SK-MEL-5 (cell line): ENCODE measurements around the gene ZNF407. TPM values are rescaled to one million over a fixed set of nuclear protein-coding genes. Genes with fewer than 3 reads are reported as not detected.

Source experiments
- DNase-seq: peaks from one replicate; pipeline ENCODE4 v3.0.0-alpha.2; 2016; ENCODE audit warnings: low read depth, low spot score
- in situ Hi-C: cut with HindIII; loops from 2 replicates; pipeline ENCODE4 v1.10.0; 2016; ENCODE audit warnings: low sequenced_read_pairs, high pct_unique_total_duplicates, low pct_unique_long_range_greater_than_20kb
- total RNA-seq: library from RNA; depleted of rRNA; stranded (reverse); fragments of >200 nt; shearing (Covaris generic); gene quantifications from 2 replicates; pipeline ENCODE4 v1.2.3, GENCODE V29; 2014

Gene ZNF407
- total RNA-seq, 1 experiment from 2014 or later: 9.1 TPM

DNA sequence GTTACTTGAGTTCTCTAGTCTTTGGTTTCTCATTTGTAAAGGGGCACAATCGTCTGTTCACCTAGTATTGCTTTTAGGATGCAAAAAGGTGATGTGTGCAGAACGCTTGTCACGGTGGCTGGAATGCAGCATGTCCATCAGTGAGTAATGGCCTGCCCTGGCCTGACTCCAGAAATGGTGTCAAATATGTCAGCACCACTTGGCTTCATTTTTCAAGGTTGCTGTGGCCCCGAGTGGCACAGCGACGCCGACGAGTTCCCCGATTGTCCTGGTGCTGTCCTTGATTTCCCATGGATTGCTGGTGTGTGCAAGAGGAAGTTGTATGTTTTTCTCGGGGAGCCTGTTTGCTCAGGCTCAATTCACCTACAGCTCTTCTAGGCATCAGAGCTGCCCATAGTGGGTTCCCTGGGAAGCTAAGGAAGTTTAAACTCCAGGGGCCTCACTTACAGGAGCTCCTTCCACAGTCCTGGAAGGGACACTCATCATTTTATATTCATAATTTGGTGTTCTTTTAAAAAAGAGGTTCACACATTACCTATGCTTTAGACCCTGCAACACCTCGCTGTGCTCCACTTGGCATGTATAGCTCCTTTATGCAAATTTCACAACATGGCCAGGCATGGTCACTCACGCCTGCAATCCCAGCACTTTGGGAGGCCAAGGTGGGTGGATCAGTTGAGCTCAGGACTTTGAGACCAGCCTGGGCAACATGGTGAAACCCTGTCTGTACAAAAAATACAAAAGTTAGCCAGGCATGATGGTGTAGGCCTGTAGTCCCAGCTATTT is 25.6 kb upstream of the ZNF407 start:
- no peak for DNase-seq
- in situ Hi-C loops: no loop called here

- DNase-seq: no peak
- in situ Hi-C loops: no loop called here
Measured at GRCh38 chr18:74573053-74573452, 24.6 kb upstream of the ZNF407 start.

GRCh38 chr18:74574916-74575315 is 22.8 kb upstream of the ZNF407 start:
- in situ Hi-C loops: no loop called here
- no peak for DNase-seq

DNA sequence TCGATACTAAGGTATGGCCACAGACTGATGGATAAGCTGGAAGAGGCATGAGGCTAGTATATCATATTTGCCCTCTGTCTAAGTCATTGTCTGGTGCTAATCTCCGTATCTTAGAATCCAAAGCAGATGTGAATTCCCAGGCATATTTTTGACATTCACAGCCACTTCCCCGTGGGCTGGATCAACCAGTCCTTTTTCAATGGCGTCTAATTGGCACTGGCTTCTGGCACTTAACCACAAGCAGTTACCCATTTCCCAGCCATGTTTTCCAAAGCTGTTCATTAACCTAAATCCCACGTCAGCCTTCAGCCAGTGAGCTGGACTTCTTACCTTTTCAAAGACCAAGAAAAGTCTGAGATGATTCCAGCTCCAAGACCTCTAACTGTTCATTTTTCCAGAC is 20.7 kb upstream of the ZNF407 start:
- in situ Hi-C loops: no loop called here
- no peak for DNase-seq

DNA sequence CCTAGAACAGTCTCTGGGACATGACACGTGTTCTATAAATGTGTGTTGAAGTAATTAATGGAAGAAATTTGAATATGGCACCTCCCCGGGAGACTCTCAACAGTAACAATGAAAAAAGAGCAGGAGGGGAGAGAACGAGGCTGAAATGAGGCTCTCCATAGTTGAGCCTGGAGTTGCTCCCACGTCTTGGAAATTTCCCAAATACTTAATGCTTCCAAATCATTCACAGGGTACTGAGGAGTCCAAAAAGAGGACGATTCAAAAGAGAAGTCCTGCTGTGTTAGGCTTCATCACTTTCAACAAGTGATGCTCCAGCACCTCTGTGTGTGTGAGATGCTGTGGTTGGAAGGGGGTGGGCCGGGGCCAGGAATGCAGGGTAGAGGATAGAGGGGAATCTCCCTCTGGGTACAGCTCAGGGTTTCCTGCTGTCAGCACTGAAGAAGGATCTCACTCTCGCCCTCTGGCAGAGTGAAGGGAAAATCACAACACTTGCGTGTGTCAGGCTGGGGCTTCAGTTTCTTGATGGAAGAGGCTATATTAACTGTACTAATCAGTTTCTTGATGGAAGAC is 18.1 kb upstream of the ZNF407 start:
- no peak for DNase-seq
- in situ Hi-C loops: no loop called here

DNA sequence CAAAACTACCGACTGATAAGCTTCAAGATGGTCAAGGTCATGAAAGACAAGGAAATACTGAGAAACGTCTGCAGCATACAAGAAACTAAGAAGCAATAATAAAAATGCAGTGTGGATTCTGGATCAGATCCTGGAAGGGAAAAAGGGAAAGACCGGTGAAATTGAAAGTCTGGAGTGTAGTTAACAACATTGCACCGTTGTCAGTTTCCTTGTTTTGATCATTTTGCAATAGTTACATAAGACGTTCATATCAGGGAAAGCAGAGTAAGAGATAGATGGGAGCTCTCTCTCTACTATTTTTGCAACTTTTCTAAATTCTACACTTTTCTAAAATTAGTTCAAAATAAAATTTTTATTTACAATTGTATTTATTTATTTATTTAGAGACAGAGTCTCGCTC is 15.0 kb upstream of the ZNF407 start:
- in situ Hi-C loops: no loop called here
- no peak for DNase-seq

- DNase-seq: no peak
- in situ Hi-C loops: no loop called here
Measured at GRCh38 chr18:74587441-74587840, 10.2 kb upstream of the ZNF407 start.

DNA sequence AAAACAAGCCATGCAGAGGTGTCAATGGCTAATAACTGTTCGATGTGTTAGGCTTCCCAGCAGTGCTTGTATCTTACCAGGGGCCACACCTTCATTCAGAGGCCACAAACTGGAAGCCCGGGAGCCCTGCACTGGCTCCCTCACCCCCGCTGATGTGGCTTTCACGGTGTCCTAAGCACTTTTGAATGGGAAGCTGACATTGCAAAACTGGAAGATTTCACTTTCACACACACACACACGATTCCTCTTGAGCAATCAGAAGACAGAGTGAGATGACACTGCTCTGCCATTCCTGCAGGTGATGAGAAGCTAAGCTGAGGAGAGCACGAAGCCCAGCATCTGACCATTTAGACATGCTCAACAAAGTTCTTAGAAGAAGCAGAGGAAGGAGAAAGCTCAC is 8.6 kb upstream of the ZNF407 start:
- in situ Hi-C loops: no loop called here
- no peak for DNase-seq

GRCh38 chr18:74589811-74590210 is 7.9 kb upstream of the ZNF407 start:
- no peak for DNase-seq
- in situ Hi-C loops: no loop called here

GRCh38 chr18:74590671-74591070 is 7.0 kb upstream of the ZNF407 start:
- DNase-seq: no peak
- in situ Hi-C loops: no loop called here

- in situ Hi-C loops: no loop called here
- no peak for DNase-seq
Measured at GRCh38 chr18:74595431-74595830, 2.2 kb upstream of the ZNF407 start.

GRCh38 chr18:74597034-74597661 is 522 bp upstream of the ZNF407 start:
- in situ Hi-C loops: no loop called here

DNA sequence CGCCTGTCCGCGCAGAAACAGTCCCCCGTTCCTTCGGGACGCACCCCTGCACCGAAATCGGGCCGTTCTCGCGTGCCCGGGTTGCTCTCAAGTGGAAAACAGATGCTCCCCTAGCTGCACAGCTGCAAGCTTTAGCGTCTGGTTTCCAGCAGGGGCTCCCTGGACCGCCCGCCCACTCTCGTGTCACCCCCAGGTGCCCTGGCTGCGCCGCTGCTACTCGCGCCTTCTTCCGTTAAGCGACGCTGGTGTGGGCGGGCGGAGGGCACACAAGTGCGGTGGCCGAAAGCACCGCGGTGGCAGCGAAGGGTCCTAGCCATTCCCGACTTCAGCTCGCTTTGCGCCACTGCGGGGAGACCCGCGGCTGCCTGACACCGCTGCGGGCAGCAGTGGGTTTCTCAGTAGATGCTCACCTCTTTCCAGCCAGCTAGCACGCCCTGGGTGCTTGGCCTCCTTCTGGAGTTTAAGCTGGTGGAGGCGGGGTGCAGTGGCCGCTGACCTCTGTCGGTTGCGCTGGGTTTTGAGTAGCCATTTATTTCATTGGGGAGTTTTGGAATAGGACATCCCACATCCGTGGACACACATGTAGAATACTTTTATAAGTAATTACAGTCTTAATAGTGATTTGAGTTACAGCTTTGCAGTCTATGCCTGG is 806 bp downstream of the ZNF407 start:
- in situ Hi-C loops: no loop called here
- DNase-seq: peak; percentile 46

More at GRCh38 chr18:74597034-74597661, 522 bp upstream of the ZNF407 start:
- no peak for DNase-seq

- in situ Hi-C loops: no loop called here
- DNase-seq: peak; percentile 28
Measured at GRCh38 chr18:74604361-74604760, 6.7 kb downstream of the ZNF407 start.

- no peak for DNase-seq
- in situ Hi-C loops: no loop called here
Measured at GRCh38 chr18:74604774-74605173, 7.1 kb downstream of the ZNF407 start.

DNA sequence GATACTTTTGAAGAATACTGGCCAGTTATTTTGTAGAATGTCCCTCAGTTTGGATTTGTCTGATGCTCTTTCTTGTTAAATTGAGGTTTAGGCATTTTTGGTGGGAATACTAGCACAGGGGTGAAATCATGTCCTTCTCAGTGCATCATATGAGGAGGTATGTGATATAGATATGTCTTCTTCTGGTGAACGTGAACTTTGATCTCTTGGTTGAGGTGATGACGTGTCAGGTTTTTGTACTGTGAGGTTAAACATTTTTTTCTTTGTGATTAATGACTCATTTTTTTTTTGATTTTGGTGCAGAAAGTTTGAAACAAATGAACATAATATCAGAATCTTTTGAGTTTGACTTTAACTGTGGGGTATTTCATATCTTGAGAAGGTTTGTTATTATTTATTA is 11.0 kb downstream of the ZNF407 start:
- DNase-seq: no peak
- in situ Hi-C loops: no loop called here

DNA sequence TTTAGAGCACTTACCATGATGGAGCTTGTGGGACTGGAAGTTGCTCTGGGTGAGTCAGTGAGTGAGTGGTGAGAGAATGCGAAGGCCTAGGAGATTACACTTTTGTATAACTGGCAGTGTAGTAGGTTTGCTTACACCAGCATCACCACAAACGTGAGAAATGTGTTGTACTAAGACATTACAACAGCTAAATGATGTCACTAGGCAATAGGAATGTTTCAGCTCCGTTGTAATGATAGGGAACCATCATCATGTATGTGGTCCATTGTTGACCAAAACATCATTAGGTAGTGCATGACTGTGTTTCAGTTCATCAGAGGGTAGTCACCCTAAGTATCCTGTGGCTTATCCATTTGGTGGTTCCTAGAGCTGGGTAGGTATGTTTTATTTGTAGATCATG is 11.9 kb downstream of the ZNF407 start:
- DNase-seq: peak; percentile 78
- in situ Hi-C loops: no loop called here

GRCh38 chr18:74610051-74610615 is 12.5 kb downstream of the ZNF407 start:
- in situ Hi-C loops: no loop called here
- DNase-seq: peak; percentile 79
